HEK293T (cell line): Measurements from ENCODE around the gene MOB4.

ENCODE experiments used
- CTCF ChIA-PET: fragments of 350-600 bp; formaldehyde crosslinking; extraction: SDS; loops from one replicate; lab custom pipeline; 2021; ENCODE audit warnings: antibody characterized with exemption, inconsistent platforms; lab: Yijun Ruan, JAX
- POLR2A ChIA-PET: fragments of 350-600 bp; formaldehyde crosslinking; extraction: SDS; loops from one replicate; lab custom pipeline; 2020; ENCODE audit warnings: antibody characterized with exemption, inconsistent platforms; lab: Yijun Ruan, JAX
- DNase-seq: peaks from one replicate; pipeline ENCODE4 v3.0.0; 2012; ENCODE audit warnings: mixed read lengths; ENCODE audit errors: extremely low spot score
- ARNT ChIP-seq: fragments of 450-650 bp; IDR thresholded peaks from 2 replicates; pipeline ENCODE4 v1.6.1; 2017; ENCODE audit warnings: mild to moderate bottlenecking
- BHLHE40 ChIP-seq: fragments of 450-650 bp; IDR thresholded peaks from 2 replicates; pipeline ENCODE4 v1.6.1; 2016; ENCODE audit warnings: mild to moderate bottlenecking, moderate library complexity, borderline replicate concordance
- CTBP1 ChIP-seq: fragments of 450-650 bp; IDR thresholded peaks from 2 replicates; pipeline ENCODE4 v1.6.1; 2016; ENCODE audit warnings: borderline replicate concordance
- ELF4 ChIP-seq: fragments of 450-650 bp; IDR thresholded peaks from 2 replicates; pipeline ENCODE4 v1.6.1; 2017; ENCODE audit warnings: antibody characterized with exemption
- FOXA1 ChIP-seq: fragments of 450-650 bp; IDR thresholded peaks from 2 replicates; pipeline ENCODE4 v1.6.1; 2016; ENCODE audit warnings: mild to moderate bottlenecking
- FOXK2 ChIP-seq: fragments of 450-650 bp; IDR thresholded peaks from 2 replicates; pipeline ENCODE4 v1.6.1; 2016; ENCODE audit warnings: mild to moderate bottlenecking
- FOXM1 ChIP-seq: fragments of 450-650 bp; IDR thresholded peaks from 2 replicates; pipeline ENCODE4 v1.6.1; 2017; ENCODE audit warnings: mild to moderate bottlenecking, borderline replicate concordance
- HDGF ChIP-seq: fragments of 450-650 bp; IDR thresholded peaks from 2 replicates; pipeline ENCODE4 v1.6.1; 2017; ENCODE audit warnings: antibody characterized with exemption, borderline replicate concordance
- L3MBTL2 ChIP-seq: fragments of 450-650 bp; conservative IDR thresholded peaks from 2 replicates; pipeline ENCODE4 v1.6.1; 2016; ENCODE audit warnings: mild to moderate bottlenecking
- LEF1 ChIP-seq: fragments of 450-650 bp; IDR thresholded peaks from 2 replicates; pipeline ENCODE4 v1.6.1; 2017; ENCODE audit warnings: mild to moderate bottlenecking, borderline replicate concordance
- NFRKB ChIP-seq: fragments of 450-650 bp; IDR thresholded peaks from 2 replicates; pipeline ENCODE4 v1.6.1; 2016; ENCODE audit warnings: mild to moderate bottlenecking, moderate library complexity
- SP1 ChIP-seq: fragments of 450-650 bp; IDR thresholded peaks from 2 replicates; pipeline ENCODE4 v1.6.1; 2017
- SUZ12 ChIP-seq: fragments of 450-650 bp; IDR thresholded peaks from 2 replicates; pipeline ENCODE4 v1.6.1; 2016; ENCODE audit warnings: mild to moderate bottlenecking
- TARDBP ChIP-seq: fragments of 450-650 bp; IDR thresholded peaks from 2 replicates; pipeline ENCODE4 v1.6.1; 2016
- ZNF384 ChIP-seq: fragments of 450-650 bp; IDR thresholded peaks from 2 replicates; pipeline ENCODE4 v1.6.1; 2016
- TF ChIP-seq, protein P1 (sequence below): fragments of 450-650 bp; IDR thresholded peaks from 2 replicates; pipeline ENCODE4 v1.6.1; 2016

Gene MOB4

DNA sequence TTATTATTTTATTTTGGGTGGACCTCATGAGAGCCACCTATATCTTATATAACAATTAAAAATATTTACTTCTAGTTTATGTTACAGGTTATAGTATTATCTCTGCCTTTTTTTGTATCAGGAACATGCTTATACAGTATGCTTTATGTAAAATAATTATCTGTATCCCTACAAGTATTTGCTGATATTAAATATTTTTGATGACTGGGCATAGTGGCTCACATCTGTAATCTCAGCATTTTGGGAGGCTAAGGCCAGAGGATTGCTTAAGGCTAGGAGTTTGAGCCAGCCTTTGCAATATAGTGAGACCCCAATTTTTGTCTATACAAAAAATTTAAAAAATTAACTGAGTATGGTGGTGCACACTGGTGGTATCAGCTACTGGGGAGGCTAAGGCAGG is 39.6 kb downstream of the MOB4 start:
- no peak for DNase-seq
- CTCF ChIA-PET = no interaction called here
- no peak for TF ChIP-seq TARDBP
- TF ChIP-seq SUZ12 = no peak
- no peak for TF ChIP-seq L3MBTL2
- TF ChIP-seq SP1 = no peak
- TF ChIP-seq FOXK2 = no peak
- TF ChIP-seq FOXM1 = no peak
- no peak for TF ChIP-seq CTBP1
- no peak for TF ChIP-seq LEF1
- no peak for TF ChIP-seq ZNF384
- TF ChIP-seq HDGF = no peak
- no peak for TF ChIP-seq FOXA1
- no peak for TF ChIP-seq BHLHE40
- TF ChIP-seq, protein P1, sequence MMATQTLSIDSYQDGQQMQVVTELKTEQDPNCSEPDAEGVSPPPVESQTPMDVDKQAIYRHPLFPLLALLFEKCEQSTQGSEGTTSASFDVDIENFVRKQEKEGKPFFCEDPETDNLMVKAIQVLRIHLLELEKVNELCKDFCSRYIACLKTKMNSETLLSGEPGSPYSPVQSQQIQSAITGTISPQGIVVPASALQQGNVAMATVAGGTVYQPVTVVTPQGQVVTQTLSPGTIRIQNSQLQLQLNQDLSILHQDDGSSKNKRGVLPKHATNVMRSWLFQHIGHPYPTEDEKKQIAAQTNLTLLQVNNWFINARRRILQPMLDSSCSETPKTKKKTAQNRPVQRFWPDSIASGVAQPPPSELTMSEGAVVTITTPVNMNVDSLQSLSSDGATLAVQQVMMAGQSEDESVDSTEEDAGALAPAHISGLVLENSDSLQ = no peak
- TF ChIP-seq ELF4 = no peak
- TF ChIP-seq NFRKB = no peak
- POLR2A ChIA-PET = no interaction called here

DNA sequence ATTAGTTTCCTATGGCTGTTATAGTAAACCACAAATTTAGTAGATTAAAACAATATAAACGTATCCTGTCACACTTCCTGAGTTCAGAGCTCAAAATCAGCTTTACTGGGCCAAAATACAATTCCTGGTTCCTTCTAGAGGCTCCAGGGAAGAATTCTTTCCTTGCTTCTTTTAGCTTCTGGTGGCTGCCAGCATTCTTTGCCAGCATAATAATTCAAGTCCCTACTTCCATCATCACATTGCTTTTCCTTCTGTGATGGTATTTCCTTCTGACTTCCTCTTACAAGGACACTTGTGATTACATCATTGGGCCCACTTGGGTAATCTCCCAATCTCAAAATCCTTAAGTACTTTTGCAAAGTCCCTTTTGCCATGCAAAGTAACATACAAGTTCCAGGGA is 40.6 kb downstream of the MOB4 start:
- ChIA-PET CTCF (no interaction called here), POLR2A (no interaction called here)
- TF ChIP-seq NFRKB (no peak), BHLHE40 (no peak), ARNT (no peak), FOXK2 (no peak), FOXM1 (no peak), L3MBTL2 (no peak), SP1 (no peak), SUZ12 (no peak), ELF4 (no peak), HDGF (no peak), ZNF384 (no peak), LEF1 (no peak), CTBP1 (no peak), TARDBP (no peak), FOXA1 (no peak)
- TF ChIP-seq, protein P1 = no peak
- DNase-seq = no peak

DNA sequence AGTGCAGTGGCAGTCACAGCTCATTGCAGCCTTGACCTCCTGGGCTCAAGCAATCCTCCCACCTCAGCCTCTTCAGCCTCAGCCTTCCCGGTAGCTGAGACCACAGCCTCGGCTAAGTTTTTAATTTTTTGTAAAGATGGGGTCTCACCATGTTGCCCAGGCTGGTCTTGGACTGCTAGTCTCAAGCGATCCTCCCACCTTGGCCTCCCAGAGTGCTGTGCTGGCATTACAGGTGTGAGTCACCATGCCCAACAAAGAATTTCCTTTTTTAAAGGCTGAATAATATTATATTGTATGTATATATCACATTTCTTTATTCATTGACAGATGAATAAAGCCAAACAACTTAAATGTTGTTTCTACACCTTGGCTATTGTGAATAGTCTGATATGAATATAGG is 42.5 kb downstream of the MOB4 start:
- CTCF ChIA-PET = no interaction called here
- TF ChIP-seq L3MBTL2 (no peak), BHLHE40 (no peak), CTBP1 (no peak), SUZ12 (no peak), FOXA1 (no peak), FOXK2 (no peak)
- POLR2A ChIA-PET = no interaction called here
- no peak for DNase-seq

DNA sequence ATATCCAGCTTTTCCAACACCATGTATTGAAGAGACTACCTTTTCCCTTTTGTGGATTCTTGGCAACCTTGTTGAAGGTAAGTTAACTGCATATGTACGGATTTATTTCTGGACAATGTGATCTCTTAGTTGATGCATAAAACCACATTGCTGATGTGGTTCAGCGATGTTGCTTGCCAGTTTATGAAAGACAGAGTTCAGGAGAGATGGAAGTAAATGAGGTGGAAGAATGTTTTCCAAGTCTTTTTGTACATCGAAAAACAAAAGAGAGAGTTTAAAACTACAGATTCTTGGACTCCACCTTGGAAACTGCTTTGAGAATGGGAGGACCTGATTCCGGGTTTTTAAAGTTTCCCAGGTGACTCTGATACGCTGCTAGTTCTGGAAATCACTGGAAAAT is 43.8 kb downstream of the MOB4 start:
- no peak for DNase-seq
- POLR2A ChIA-PET = no interaction called here
- TF ChIP-seq FOXA1 (no peak), HDGF (no peak), ARNT (no peak), ZNF384 (no peak), NFRKB (no peak), FOXK2 (no peak), CTBP1 (no peak), L3MBTL2 (no peak), BHLHE40 (no peak), ELF4 (no peak), FOXM1 (no peak), SUZ12 (no peak), LEF1 (no peak), SP1 (no peak), TARDBP (no peak)
- TF ChIP-seq, protein P1 = no peak
- CTCF ChIA-PET = no interaction called here

DNA sequence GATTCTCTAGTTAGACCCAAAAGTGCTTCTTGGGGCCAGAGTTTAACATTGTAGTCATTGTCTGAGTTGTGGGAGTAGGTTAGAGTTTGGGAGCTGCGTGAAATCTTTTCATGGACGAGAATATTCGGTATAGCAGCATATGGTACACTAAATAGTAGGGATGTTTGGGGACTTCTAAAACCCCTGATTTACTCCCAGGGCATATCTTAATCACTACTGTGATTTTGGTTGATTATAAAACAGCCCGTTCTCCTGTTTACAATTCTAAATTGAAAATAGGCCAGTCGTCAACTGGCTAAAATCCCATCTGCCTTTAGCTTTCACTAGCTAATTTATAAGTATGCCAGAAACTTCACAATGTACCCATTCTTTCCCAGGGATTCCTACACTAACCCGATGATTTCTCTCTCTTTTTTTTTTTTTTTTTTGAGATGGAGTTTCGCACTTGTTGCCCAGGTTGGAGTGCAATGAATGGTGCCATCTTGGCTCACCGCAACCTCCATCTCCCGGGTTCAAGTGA is 44.3 kb downstream of the MOB4 start:
- CTCF ChIA-PET = no interaction called here
- TF ChIP-seq LEF1 = no peak
- POLR2A ChIA-PET = no interaction called here
- no peak for DNase-seq

- ChIA-PET CTCF (no interaction called here), POLR2A (no interaction called here)
- TF ChIP-seq TARDBP (no peak), L3MBTL2 (no peak), ELF4 (no peak), LEF1 (no peak), HDGF (no peak), FOXA1 (no peak), NFRKB (no peak), SUZ12 (no peak), FOXM1 (no peak), SP1 (no peak), ZNF384 (no peak), FOXK2 (no peak), ARNT (no peak), BHLHE40 (no peak)
- TF ChIP-seq, protein P1 = no peak
- DNase-seq = no peak
Measured at GRCh38 chr2:197571627-197572271, 55.9 kb downstream of the MOB4 start.
